PC-3 (cell line): Measurements from ENCODE around the gene SLC4A5. TPM values are rescaled to one million over a fixed set of nuclear protein-coding genes. Genes with fewer than 3 reads are reported as not detected.
A peak's percentile ranks its signal among the peaks of the same experiment; 100 is the strongest.

Source experiments
- ATAC-seq: fragments of 200-7000 bp; cut with Tn5 transposase; 2 replicates; pipeline ENCODE4 v1.9.1; 2020; ENCODE audit warnings: mild to moderate bottlenecking, moderate library complexity
- BruUV-seq: library from RNA; stranded (reverse); fragments of 400-500 nt; replicated peaks from 2 replicates; lab custom pipeline; 2021; lab: Mats Ljungman, UMichigan
- CTCF ChIA-PET: fragments of 300-600 bp; sonication (Branson Sonifier 250); formaldehyde crosslinking; loops from one replicate; lab custom pipeline; 2022; ENCODE audit warnings: antibody characterized with exemption; lab: Charles Lee
- POLR2A ChIA-PET: fragments of 300-600 bp; sonication (Branson Sonifier 250); formaldehyde crosslinking; loops from one replicate; lab custom pipeline; 2022; ENCODE audit warnings: antibody characterized with exemption; ENCODE audit not compliant: unreplicated experiment; lab: Charles Lee
- DNase-seq: peaks from one replicate; pipeline ENCODE4 v3.0.0-alpha.2; 2015
- H2AFZ ChIP-seq: fragments of 300-600 bp; sonication (generic); 2 replicates; pipeline ENCODE4 v1.6.0; 2016; ENCODE audit warnings: antibody characterized with exemption, low read length
- H3F3A ChIP-seq: fragments of 300-600 bp; sonication (generic); one replicate; pipeline ENCODE4 v1.6.0; 2017; ENCODE audit warnings: antibody characterized with exemption, low read length, control low read depth, mild to moderate bottlenecking; ENCODE audit not compliant: unreplicated experiment
- H3K27ac ChIP-seq: fragments of 300-600 bp; sonication (generic); 2 replicates; pipeline ENCODE4 v1.5.1; 2016; ENCODE audit warnings: mild to moderate bottlenecking, low read length
- H3K27me3 ChIP-seq: fragments of 300-600 bp; sonication (generic); 2 replicates; pipeline ENCODE4 v1.6.1; 2016; ENCODE audit warnings: low read length, mixed read lengths
- H3K36me3 ChIP-seq: fragments of 300-600 bp; sonication (generic); 2 replicates; pipeline ENCODE4 v1.6.1; 2016; ENCODE audit warnings: low read depth, mixed run types, low read length, mixed read lengths
- H3K4me1 ChIP-seq: fragments of 300-600 bp; sonication (generic); 2 replicates; pipeline ENCODE4 v1.5.1; 2016; ENCODE audit warnings: low read length; ENCODE audit not compliant: insufficient read depth
- H3K4me2 ChIP-seq: fragments of 300-600 bp; sonication (generic); 2 replicates; pipeline ENCODE4 v1.6.0; 2016; ENCODE audit warnings: low read length
- H3K4me3 ChIP-seq: fragments of 300-600 bp; sonication (generic); 2 replicates; pipeline ENCODE4 v1.5.1; 2016; ENCODE audit warnings: mild to moderate bottlenecking, low read length, mixed read lengths
- H3K79me2 ChIP-seq: fragments of 300-600 bp; sonication (generic); 2 replicates; pipeline ENCODE4 v1.6.1; 2017; ENCODE audit warnings: low read length, mixed read lengths
- H3K9ac ChIP-seq: fragments of 300-600 bp; sonication (generic); 2 replicates; pipeline ENCODE4 v1.6.0; 2016; ENCODE audit warnings: mild to moderate bottlenecking, low read length
- H3K9me2 ChIP-seq: fragments of 300-600 bp; sonication (generic); replicated peaks from 2 replicates; pipeline ENCODE4 v1.6.1; 2016; ENCODE audit warnings: mixed run types, low read length, mixed read lengths
- H3K9me3 ChIP-seq: fragments of 300-600 bp; sonication (generic); 2 replicates; pipeline ENCODE4 v1.6.1; 2016; ENCODE audit warnings: low read length, mixed read lengths
- H4K20me1 ChIP-seq: fragments of 300-600 bp; sonication (generic); 2 replicates; pipeline ENCODE4 v1.6.1; 2016; ENCODE audit warnings: low read length, mixed read lengths
- CTCF ChIP-seq: fragments of 300-600 bp; sonication (generic); conservative IDR thresholded peaks from 2 replicates; pipeline ENCODE4 v1.5.1; 2017; ENCODE audit warnings: antibody characterized with exemption, low read depth, mild to moderate bottlenecking, low read length
- EZH2 ChIP-seq: fragments of 300-600 bp; sonication (generic); IDR thresholded peaks from one replicate; pipeline ENCODE4 v1.6.1; 2017; ENCODE audit warnings: antibody characterized with exemption, mild to moderate bottlenecking, low read length; ENCODE audit not compliant: unreplicated experiment
- EZH2phosphoT487 ChIP-seq: fragments of 300-600 bp; sonication (generic); IDR thresholded peaks from 2 replicates; pipeline ENCODE4 v1.6.1; 2018; ENCODE audit warnings: mild to moderate bottlenecking, antibody characterized with exemption, low read length, borderline replicate concordance
- intact Hi-C: fragments of 100-400 bp; cut with micrococcal nuclease; formaldehyde crosslinking; loops from 2 replicates; pipeline ENCODE4 v1.9.0; 2023
- total RNA-seq: library from RNA; depleted of rRNA; stranded (reverse); fragments of >200 nt; gene quantifications from 2 replicates; pipeline ENCODE4 v1.2.3, GENCODE V29; 2014

The SLC4A5 gene
- total RNA-seq, 1 experiment from 2014 or later, result 2.4 TPM

DNA sequence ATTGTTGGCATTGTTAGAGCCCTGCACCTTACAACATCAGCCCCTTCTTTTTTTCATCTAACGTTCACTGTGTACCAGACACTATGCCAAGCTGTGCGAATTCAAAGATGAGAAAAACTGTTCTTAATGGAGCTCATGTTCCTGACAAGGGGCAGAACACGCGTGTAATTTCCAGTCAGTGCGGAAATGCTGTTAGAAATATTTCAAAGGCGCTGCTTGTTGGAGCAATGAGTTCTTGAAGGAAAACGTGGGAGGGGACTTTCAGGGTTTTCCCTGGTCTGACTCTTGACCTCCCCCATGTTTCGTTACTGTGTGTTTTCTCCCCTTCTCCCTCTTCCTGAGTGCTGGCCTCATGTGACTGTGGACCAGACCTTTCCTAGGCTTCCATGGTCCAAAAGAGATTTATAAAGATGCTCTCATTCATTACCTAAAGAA, 143.3 kb downstream of the SLC4A5 start:
- Histone ChIP-seq H2AFZ (no peak overlapping the region), H3K27me3 (no peaks in the 10 kb centered on the region), H3K9me2 (no peaks in the 10 kb centered on the region), H3F3A (no peaks in the 10 kb centered on the region), H3K79me2 (peaks cover 65% of the 10 kb centered on the region), H3K9ac (peak overlapping the region; percentile 97), H3K9me3 (no peaks in the 10 kb centered on the region), H3K4me3 (peak overlapping the region; percentile 85), H3K36me3 (peaks cover 8% of the 10 kb centered on the region), H3K27ac (no peak overlapping the region), H3K4me1 (peaks cover 35% of the 10 kb centered on the region), H4K20me1 (peaks cover 45% of the 10 kb centered on the region), H3K4me2 (peak overlapping the region; percentile 83)
- POLR2A ChIA-PET, result interaction anchor here (0.5 to 1.0 kb wide), 2 partner anchors 21 to 147 kb away, joined by 3 to 5 read pairs; partner anchors contain the start of gene MOB1A
- no peak for TF ChIP-seq EZH2
- no peak for TF ChIP-seq EZH2phosphoT487
- TF ChIP-seq CTCF, result no peak
- CTCF ChIA-PET, result interaction anchor here (0.6 kb wide), 1 partner anchor 21 kb away, joined by 7 read pairs; the partner anchor contains the start of gene MOB1A
- TSS peak; percentile 29 for BruUV-seq
- peak; percentile 8 for DNase-seq
- intact Hi-C loops, result loop anchor here (2.0 to 5.0 kb wide), 2 partner anchors 21 to 257 kb away; partner anchors contain the start of genes INO80B, MOB1A and WBP1
- no peak for ATAC-seq

GRCh38 chr2:74199275-74199701, 143.9 kb downstream of the SLC4A5 start:
- intact Hi-C loops, result loop anchor here (2.0 to 5.0 kb wide), 2 partner anchors 20 to 258 kb away; partner anchors contain the start of genes INO80B, MOB1A and WBP1
- Histone ChIP-seq H4K20me1 (peaks cover 42% of the 10 kb centered on the region), H3K4me2 (peak overlapping the region; percentile 83), H3K4me3 (peak overlapping the region; percentile 85), H3K79me2 (peaks cover 59% of the 10 kb centered on the region), H3K36me3 (peaks cover 6% of the 10 kb centered on the region), H3K27ac (peak overlapping the region; percentile 78; the same call in 1 of the 2 replicates), H3K9ac (peak overlapping the region; percentile 97), H3K27me3 (no peaks in the 10 kb centered on the region), H2AFZ (peak overlapping the region; percentile 77; the same call in 1 of the 2 replicates), H3F3A (no peaks in the 10 kb centered on the region), H3K9me2 (no peaks in the 10 kb centered on the region), H3K4me1 (peaks cover 29% of the 10 kb centered on the region), H3K9me3 (no peaks in the 10 kb centered on the region)
- ATAC-seq, result no peak
- ChIA-PET POLR2A (interaction anchor here (1.0 kb wide), 1 partner anchor 21 kb away, joined by 5 read pairs; the partner anchor contains the start of gene MOB1A), CTCF (interaction anchor here (0.6 kb wide), 1 partner anchor 21 kb away, joined by 7 read pairs; the partner anchor contains the start of gene MOB1A)
- TF ChIP-seq CTCF (no peak), EZH2 (no peak), EZH2phosphoT487 (no peak)
- no TSS peak for BruUV-seq
- no peak for DNase-seq
